Panc1 (cell line): ENCODE data around the gene CORO1C. TPM values are rescaled to one million over a fixed set of nuclear protein-coding genes. Genes with fewer than 3 reads are reported as not detected.

Experiments
- ATAC-seq: fragments of 200-7000 bp; cut with Tn5 transposase; 2 replicates; pipeline ENCODE4 v1.9.1; 2020; ENCODE audit warnings: mild to moderate bottlenecking, moderate library complexity
- BruUV-seq: library from RNA; stranded (reverse); fragments of 400-500 nt; replicated peaks from 2 replicates; lab custom pipeline; 2021; lab: Mats Ljungman, UMichigan
- CTCF ChIA-PET: fragments of 300-600 bp; sonication (Branson Sonifier 250); formaldehyde crosslinking; loops from one replicate; lab custom pipeline; 2022; ENCODE audit warnings: antibody characterized with exemption; lab: Charles Lee
- POLR2A ChIA-PET: fragments of 300-600 bp; sonication (Branson Sonifier 250); formaldehyde crosslinking; loops from one replicate; lab custom pipeline; 2022; ENCODE audit warnings: antibody characterized with exemption; lab: Charles Lee
- DNase-seq: peaks from one replicate; pipeline ENCODE4 v3.0.0-alpha.2; 2010; ENCODE audit warnings: low read depth, low spot score
- H3K27ac ChIP-seq: 2 replicates; pipeline ENCODE4 v1.5.1; 2011; ENCODE audit warnings: mild to moderate bottlenecking, low read length, inconsistent platforms
- H3K27me3 ChIP-seq: fragments of 200-500 bp; sonication (Bioruptor generic); 2 replicates; pipeline ENCODE4 v1.6.0; 2014; ENCODE audit warnings: low read length, inconsistent platforms; ENCODE audit not compliant: control insufficient read depth, insufficient read depth
- H3K36me3 ChIP-seq: fragments of 200-500 bp; sonication (Bioruptor generic); 2 replicates; pipeline ENCODE4 v1.5.1; 2014; ENCODE audit warnings: inconsistent platforms, mild to moderate bottlenecking, low read length, moderate library complexity; ENCODE audit not compliant: control insufficient read depth, insufficient read depth
- H3K4me1 ChIP-seq: 2 replicates; pipeline ENCODE4 v1.5.1; 2011; ENCODE audit warnings: inconsistent platforms, mild to moderate bottlenecking, low read length, moderate library complexity; ENCODE audit not compliant: control insufficient read depth, insufficient read depth
- H3K4me3 ChIP-seq, 2 experiments: 2 replicates each; pipeline ENCODE4 v1.5.1; 2011 to 2012; ENCODE audit warnings: low read depth in 2 of 2, low read length in 2 of 2, mild to moderate bottlenecking in 2 of 2, inconsistent platforms in 1 of 2, moderate library complexity in 1 of 2
- H3K9me3 ChIP-seq: fragments of 200-500 bp; sonication (Bioruptor generic); 2 replicates; pipeline ENCODE4 v1.5.1; 2014; ENCODE audit warnings: low read depth, mild to moderate bottlenecking, inconsistent platforms, low read length, moderate library complexity; ENCODE audit not compliant: control insufficient read depth, insufficient read depth
- CTCF ChIP-seq: fragments of 450-650 bp; IDR thresholded peaks from 2 replicates; pipeline ENCODE4 v1.5.1; 2017; ENCODE audit warnings: mild to moderate bottlenecking
- POLR2AphosphoS5 ChIP-seq: IDR thresholded peaks from 2 replicates; pipeline ENCODE4 v1.6.1; 2012; ENCODE audit warnings: mild to moderate bottlenecking, low read depth, low read length, moderate library complexity
- REST ChIP-seq, 2 experiments: IDR thresholded peaks; 2 replicates each; pipeline ENCODE4 v1.6.1; 2011 to 2012; ENCODE audit warnings: low read depth in 2 of 2, control low read depth in 1 of 2, low read length in 1 of 2, mild to moderate bottlenecking in 1 of 2, moderate library complexity in 1 of 2; ENCODE audit not compliant: insufficient read depth in 1 of 2
- SIN3A ChIP-seq: IDR thresholded peaks from 2 replicates; pipeline ENCODE4 v1.6.1; 2012; ENCODE audit warnings: low read depth, mild to moderate bottlenecking, low read length, moderate library complexity, borderline replicate concordance; ENCODE audit not compliant: insufficient read depth
- TCF7L2 ChIP-seq: IDR thresholded peaks from 2 replicates; pipeline ENCODE4 v1.6.1; 2011; ENCODE audit warnings: mild to moderate bottlenecking, low read depth, low read length, inconsistent platforms
- in situ Hi-C: cut with HindIII; loops from 2 replicates; pipeline ENCODE4 v1.10.0; 2016; ENCODE audit warnings: low sequenced_read_pairs, low pct_unique_long_range_greater_than_20kb
- intact Hi-C: fragments of 100-400 bp; cut with micrococcal nuclease; formaldehyde crosslinking; loops from one replicate; pipeline ENCODE4 v1.10.0; 2022; ENCODE audit not compliant: unreplicated experiment
- total RNA-seq: library from RNA; stranded (reverse); gene quantifications from one replicate; pipeline ENCODE4 v1.2.1, GENCODE V29; 2021; ENCODE audit not compliant: unreplicated experiment

Gene CORO1C
- total RNA-seq, 1 experiment from 2014 or later: 165 TPM

- Histone ChIP-seq H3K9me3 (no peaks in the 10 kb centered on the region), H3K4me3 (no peak overlapping the region), H3K27me3 (no peaks in the 10 kb centered on the region), H3K4me1 (no peaks in the 10 kb centered on the region), H3K36me3 (no peaks in the 10 kb centered on the region), H3K27ac (no peak overlapping the region)
- BruUV-seq: no TSS peak
- ATAC-seq (no peak), DNase-seq (no peak)
- POLR2A ChIA-PET: no interaction called here
- in situ Hi-C loops: no loop called here
- CTCF ChIA-PET: no interaction called here
- intact Hi-C loops: no loop called here
- TF ChIP-seq TCF7L2: no peak
- no peak for TF ChIP-seq SIN3A
- no peak for TF ChIP-seq POLR2AphosphoS5
- TF ChIP-seq REST (IDR thresholded peaks at IDR 0.05; ENCODE audit: insufficient read depth in 1 of 2, low read depth in 2 of 2, low read length in 1 of 2): no peak
- no peak for TF ChIP-seq CTCF
These were observed 19.2 kb upstream of the CORO1C start for GRCh38 chr12:108750526-108750925.

GRCh38 chr12:108747563-108747962, 16.2 kb upstream of the CORO1C start:
- no TSS peak for BruUV-seq
- no peak overlapping the region for H3K4me3 ChIP-seq
- TF ChIP-seq TCF7L2 (no peak), SIN3A (no peak), CTCF (no peak), REST (IDR thresholded peaks at IDR 0.05; ENCODE audit: insufficient read depth in 1 of 2, low read depth in 2 of 2, low read length in 1 of 2) (no peak), POLR2AphosphoS5 (no peak)
- CTCF ChIA-PET: interaction anchor here (0.6 kb wide), 1 partner anchor 347 kb away, joined by 3 read pairs; no protein-coding TSS in a partner anchor
- H3K27ac ChIP-seq: no peak overlapping the region
- no peaks in the 10 kb centered on the region for H3K9me3 ChIP-seq
- in situ Hi-C loops: no loop called here
- POLR2A ChIA-PET: no interaction called here
- H3K4me1 ChIP-seq: no peaks in the 10 kb centered on the region
- ATAC-seq (no peak), DNase-seq (no peak)
- intact Hi-C loops: no loop called here
- H3K27me3 ChIP-seq: no peaks in the 10 kb centered on the region
- H3K36me3 ChIP-seq: no peaks in the 10 kb centered on the region
